ENCODE results near the gene GUCA2B.

Gene GUCA2B

GRCh38 chr1:42152907-42153600, at the start of gene GUCA2B:
Gene GUCA2B (plus strand): TSS chr1:42153410. CDS start chr1:42153451, 41 bp downstream.
- no peak for DNase-seq (ENCODE audit: low read depth)

DNA sequence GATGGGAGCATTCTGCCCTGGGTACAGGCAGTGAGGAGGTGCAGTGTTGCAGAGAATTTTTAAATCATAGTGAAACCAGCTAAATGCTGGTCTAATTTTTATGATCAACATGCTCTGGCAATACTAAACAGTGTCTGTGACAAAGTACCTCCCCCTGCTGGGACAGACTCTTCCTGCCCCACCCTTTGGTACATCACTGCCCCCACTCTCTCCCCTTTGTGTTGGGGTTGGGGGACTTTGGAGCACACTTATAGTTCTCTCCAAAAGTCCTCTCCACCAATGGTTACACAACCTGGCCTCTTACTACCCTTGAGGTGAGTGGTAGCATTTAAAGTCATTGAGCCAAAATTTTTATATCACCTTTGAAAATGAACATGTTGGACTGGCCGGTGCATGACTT, 48.2 kb upstream of the GUCA2B start:
- DNase-seq (ENCODE audit: low read depth): no peak

DNA sequence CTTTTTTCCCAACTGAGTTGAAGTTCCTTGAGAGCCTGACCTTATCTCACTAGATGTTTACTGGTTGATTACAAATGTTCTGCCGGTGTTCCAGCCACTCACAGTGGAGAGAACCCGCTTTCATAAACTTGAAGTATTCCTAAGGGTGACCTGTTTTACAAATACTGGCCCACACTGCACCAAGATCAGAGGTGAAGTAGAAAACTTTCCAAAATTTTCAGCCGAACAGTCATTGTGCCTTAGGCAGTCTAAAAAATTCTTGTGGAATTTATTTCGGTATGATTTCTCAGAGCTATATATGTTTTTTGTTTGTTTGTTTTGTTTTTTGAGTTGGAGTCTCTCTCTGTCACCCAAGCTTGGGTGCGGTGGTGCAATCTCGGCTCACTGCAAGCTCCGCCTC, 44.9 kb upstream of the GUCA2B start:
- DNase-seq (ENCODE audit: low read depth): no peak

- DNase-seq (ENCODE audit: low read depth): no peak
Observed at GRCh38 chr1:42109600-42109999, 43.6 kb upstream of the GUCA2B start.

DNA sequence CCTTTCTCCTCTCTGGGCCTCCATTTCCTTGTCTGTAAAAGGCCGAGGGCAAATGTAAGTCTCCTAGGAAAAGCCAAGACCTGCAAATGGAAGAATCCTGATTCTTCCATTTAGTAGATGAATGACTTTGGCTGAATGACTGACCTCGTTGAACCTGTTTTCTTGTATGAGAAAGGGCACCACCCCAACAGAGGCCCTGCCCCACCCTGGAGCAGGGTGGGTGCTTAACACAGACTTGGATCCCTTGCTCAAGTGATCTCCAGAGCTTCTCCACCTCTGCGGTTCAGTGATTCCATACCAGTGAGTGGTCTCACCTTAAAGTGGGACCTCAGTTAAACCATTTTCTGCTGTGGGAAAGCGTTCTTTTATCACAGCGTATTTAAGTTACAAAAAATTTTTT, 39.0 kb upstream of the GUCA2B start:
- DNase-seq (ENCODE audit: low read depth): no peak

DNA sequence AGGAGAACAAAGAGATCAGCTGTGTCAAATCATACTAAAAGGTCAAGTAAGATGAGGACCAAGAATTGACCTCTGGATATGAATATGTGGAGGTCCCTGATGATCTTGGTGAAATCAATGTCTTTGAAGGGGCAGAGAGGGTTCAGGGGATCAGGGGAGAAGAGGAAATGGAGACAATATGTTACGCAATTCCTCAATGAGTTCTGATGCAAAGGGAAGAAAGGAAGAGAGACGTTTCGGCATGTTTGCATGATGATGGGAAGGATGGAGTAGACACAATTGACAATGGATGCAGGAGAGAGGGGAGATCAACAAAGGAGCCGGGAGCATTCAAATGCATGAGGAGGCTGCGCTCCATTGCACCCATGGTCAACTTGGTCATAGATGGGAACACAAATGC, 36.0 kb upstream of the GUCA2B start:
- no peak for DNase-seq (ENCODE audit: low read depth)

- no peak for DNase-seq (ENCODE audit: low read depth)
Observed at GRCh38 chr1:42118125-42118524, 35.1 kb upstream of the GUCA2B start.

- no peak for DNase-seq (ENCODE audit: low read depth)
Observed at GRCh38 chr1:42122408-42122807, 30.8 kb upstream of the GUCA2B start.

GRCh38 chr1:42125552-42125951, 27.7 kb upstream of the GUCA2B start:
- DNase-seq (ENCODE audit: low read depth): no peak

DNA sequence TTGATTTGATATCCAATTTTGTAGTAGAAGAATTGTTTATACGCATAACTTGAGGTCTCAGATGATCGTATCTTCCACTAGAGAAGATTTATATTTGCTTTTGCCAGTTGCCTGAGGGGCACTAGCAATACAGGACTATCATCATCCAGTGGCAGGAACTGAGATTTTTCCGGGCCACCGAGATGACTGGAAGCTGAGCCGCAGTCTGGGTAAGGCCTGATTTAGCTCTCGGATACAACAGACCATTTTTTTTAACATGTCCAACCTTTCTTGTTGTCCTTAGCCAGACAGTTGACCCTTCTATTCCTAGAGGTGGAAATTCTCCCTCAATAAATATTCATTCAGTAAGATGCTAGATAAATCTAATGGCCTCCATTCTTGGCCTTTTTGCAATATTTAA, 25.4 kb upstream of the GUCA2B start:
- no peak for DNase-seq (ENCODE audit: low read depth)

GRCh38 chr1:42128499-42128898, 24.7 kb upstream of the GUCA2B start:
- no peak for DNase-seq (ENCODE audit: low read depth)

GRCh38 chr1:42128964-42129363, 24.2 kb upstream of the GUCA2B start:
- no peak for DNase-seq (ENCODE audit: low read depth)

GRCh38 chr1:42130061-42130660, 23.0 kb upstream of the GUCA2B start:
- no peak for DNase-seq (ENCODE audit: low read depth)

- no peak for DNase-seq (ENCODE audit: low read depth)
Observed at GRCh38 chr1:42133390-42133789, 19.8 kb upstream of the GUCA2B start.

DNA sequence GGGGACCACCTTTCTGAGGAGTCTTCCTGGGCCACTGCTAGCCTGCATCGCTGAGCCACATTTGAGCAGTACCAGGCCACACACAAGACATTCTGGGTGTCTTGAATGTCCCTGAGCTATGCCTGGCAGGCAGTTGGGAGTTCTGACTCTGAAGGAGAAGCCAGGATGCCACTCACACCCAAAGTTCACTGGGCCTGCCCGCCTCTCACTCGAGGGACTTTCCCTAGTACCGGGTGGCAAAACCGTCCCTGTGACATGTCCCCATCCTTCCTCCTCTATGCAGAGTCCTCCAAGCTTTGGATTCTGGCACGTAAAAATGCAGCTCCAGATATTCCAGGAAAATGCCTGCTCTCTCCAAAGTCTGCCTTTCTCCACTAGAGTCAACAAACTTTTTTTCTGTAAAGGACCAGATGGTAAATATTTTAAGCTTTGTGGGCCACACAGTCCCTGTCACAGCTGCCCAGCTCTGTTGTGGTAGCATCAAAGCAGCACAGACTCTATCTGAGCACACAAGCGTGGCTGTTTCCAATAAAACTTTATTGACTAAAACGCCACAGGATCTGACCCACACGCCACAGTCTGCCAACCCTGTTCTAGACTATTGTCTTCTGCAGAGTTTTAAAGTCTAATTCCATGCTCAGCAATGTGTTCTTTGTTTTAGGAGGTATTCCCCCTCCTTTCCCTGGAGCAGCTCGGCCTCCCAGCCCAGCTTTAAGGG, 19.2 kb upstream of the GUCA2B start:
- no peak for DNase-seq (ENCODE audit: low read depth)

- no peak for DNase-seq (ENCODE audit: low read depth)
Observed at GRCh38 chr1:42135426-42135825, 17.8 kb upstream of the GUCA2B start.

DNA sequence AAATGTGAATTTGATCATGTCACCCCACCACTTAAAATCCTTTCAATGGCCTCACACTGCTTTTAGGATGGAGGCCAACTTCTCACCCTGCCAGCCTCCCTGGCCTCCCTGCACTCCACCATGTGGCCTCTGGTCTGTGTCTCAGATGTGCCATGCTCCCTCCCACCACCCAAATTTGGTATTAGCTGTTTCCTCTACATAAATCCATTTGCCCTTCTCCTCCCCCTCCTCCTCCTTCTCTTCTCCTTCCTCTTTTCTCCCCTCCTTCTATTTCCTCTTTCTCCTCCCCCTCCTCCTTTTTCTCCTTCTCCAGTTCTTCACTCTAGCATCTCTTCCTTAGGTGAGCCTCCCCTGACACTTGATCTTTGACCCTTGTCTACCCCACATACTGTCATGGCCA, 16.7 kb upstream of the GUCA2B start:
- DNase-seq (ENCODE audit: low read depth): no peak

GRCh38 chr1:42137766-42138165, 15.4 kb upstream of the GUCA2B start:
- DNase-seq (ENCODE audit: low read depth): no peak

GRCh38 chr1:42138586-42138985, 14.6 kb upstream of the GUCA2B start:
- DNase-seq (ENCODE audit: low read depth): no peak

DNA sequence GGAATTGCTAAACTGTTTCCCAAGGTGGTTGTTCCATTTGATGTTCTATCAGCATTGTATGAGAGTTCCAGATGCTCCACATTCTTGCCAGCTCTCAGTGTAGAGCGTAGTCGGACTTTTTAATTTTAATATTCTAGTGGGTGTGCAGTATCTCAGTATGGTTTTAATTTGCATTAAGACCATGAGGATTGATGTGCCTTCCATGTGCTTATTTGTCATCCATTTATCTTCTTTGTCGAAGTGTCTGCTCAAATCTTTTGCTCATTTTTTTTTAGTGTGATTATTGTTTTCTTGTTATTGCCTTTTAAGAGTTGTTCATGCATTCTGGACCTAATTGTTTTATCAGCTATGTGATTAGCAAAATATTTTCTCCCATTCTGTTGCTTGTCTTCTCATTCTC, 13.8 kb upstream of the GUCA2B start:
- no peak for DNase-seq (ENCODE audit: low read depth)

DNA sequence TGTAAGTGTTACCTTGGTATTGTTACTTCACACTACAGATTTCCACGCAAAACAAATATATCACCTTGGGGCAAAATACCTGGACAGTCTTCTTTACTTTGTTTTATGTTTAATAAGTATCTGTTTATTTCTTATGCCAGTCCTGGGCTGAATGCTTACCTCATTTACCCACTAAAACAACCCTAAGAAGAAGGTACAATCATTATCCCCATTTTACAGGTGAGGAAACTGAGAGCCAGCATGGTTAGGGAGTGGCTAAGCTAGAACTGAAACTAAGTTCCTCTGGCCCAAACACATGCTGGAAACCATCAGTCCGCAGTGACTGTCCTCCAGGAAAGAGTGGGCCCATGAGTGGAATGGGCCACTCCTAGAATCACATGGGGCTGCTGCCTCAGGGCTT, 13.0 kb upstream of the GUCA2B start:
- DNase-seq (ENCODE audit: low read depth): no peak

DNA sequence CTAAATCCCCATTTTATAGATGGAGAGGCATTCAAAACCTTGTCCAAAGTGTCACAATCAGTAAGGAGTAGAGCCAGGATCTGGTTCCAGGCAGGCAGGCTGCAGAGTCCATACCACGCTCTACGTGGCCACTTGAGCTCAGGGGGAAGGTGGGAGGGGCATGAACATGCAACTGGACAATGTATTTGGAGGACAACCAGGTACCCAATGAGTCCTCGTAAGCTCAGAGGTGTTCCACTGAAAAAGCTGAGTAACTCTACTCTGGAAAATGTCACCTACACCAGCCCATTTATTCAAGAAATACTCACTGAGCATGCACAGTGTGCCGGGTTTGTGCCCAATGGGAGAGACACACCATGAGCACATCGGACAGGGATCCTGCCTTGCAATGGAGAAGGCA, 11.2 kb upstream of the GUCA2B start:
- DNase-seq (ENCODE audit: low read depth): no peak

GRCh38 chr1:42142894-42143675, 10.1 kb upstream of the GUCA2B start:
- no peak for DNase-seq (ENCODE audit: low read depth)

Measured in GM04504 (cell line).